SJSA1 (cell line): ENCODE data around the gene ANO5. TPM values are rescaled to one million over a fixed set of nuclear protein-coding genes. Genes with fewer than 3 reads are reported as not detected.

Source experiments
- DNase-seq, 2 experiments: peaks; one replicate each; pipeline ENCODE4 v3.0.0-alpha.2; 2015 to 2020; ENCODE audit warnings: low spot score in 2 of 2, low read depth in 1 of 2
- H3K27ac ChIP-seq: fragments of 250-450 bp; sonication (Bioruptor Pico); 2 replicates; pipeline ENCODE4 v1.5.1; 2020; ENCODE audit warnings: mild to moderate bottlenecking, moderate library complexity
- H3K27me3 ChIP-seq: fragments of 250-450 bp; sonication (Bioruptor Pico); replicated peaks from 2 replicates; pipeline ENCODE4 v1.5.1; 2020; ENCODE audit warnings: mild to moderate bottlenecking, moderate library complexity
- H3K36me3 ChIP-seq: fragments of 250-450 bp; sonication (Bioruptor Pico); 2 replicates; pipeline ENCODE4 v1.5.1; 2020; ENCODE audit warnings: mild to moderate bottlenecking
- H3K4me1 ChIP-seq: fragments of 250-450 bp; sonication (Bioruptor Pico); replicated peaks from 2 replicates; pipeline ENCODE4 v1.6.1; 2021; ENCODE audit warnings: mild to moderate bottlenecking
- H3K4me3 ChIP-seq: fragments of 250-450 bp; sonication (Bioruptor Pico); 2 replicates; pipeline ENCODE4 v1.5.1; 2020; ENCODE audit warnings: mild to moderate bottlenecking
- H3K9me3 ChIP-seq: fragments of 250-450 bp; sonication (Bioruptor Pico); replicated peaks from 2 replicates; pipeline ENCODE4 v1.5.1; 2020; ENCODE audit warnings: mild to moderate bottlenecking
- total RNA-seq: library from RNA; depleted of rRNA; stranded (reverse); fragments of >200 nt; shearing (Covaris generic); gene quantifications from 2 replicates; pipeline ENCODE4 v1.2.3, GENCODE V29; 2014; rRNA removed

Gene ANO5
- total RNA-seq, 1 experiment from 2014 or later: not detected

DNA sequence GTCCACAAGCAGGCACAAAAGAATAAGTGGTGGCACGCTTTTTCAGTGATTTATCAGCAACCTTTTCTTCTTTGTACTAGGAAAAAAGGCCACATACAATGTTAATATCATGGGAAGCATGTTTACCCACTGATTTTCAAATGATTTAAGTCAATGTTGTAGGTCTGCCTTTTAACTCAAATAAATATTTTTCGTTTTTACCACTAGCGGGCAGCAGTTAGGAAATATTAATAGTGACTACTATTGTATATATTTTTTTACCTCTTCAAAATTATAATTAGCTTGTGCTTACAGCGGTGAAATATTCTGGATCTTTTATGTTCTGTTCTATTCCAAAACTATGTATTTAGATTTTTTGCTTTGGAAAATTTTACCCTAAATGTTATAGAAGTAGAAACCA is 138.9 kb downstream of the ANO5 start:
- Histone ChIP-seq H3K4me1 (no peaks in the 10 kb centered on the region), H3K27me3 (no peaks in the 10 kb centered on the region), H3K27ac (no peak overlapping the region), H3K36me3 (no peaks in the 10 kb centered on the region), H3K9me3 (no peaks in the 10 kb centered on the region), H3K4me3 (no peak overlapping the region)
- no peak for DNase-seq

Other genes with a start within 250 kb of the ANO5 start
- not detected in 2 replicates for gene SLC17A6, start 145.3 kb downstream of the ANO5 start, total RNA-seq